K562 (cell line): Measurements from ENCODE around the gene PELI2.

Experiments
- NCOA6 ChIP-seq: fragments of 450-650 bp; IDR thresholded peaks from 2 replicates; pipeline ENCODE4 v1.6.1; 2017; ENCODE audit warnings: mild to moderate bottlenecking
- NR2C1 ChIP-seq, 2 experiments: fragments of 450-650 bp; IDR thresholded peaks; 2 replicates each; pipeline ENCODE4 v1.6.1; 2017; ENCODE audit warnings: mild to moderate bottlenecking in 2 of 2, antibody characterized with exemption in 1 of 2, inconsistent platforms in 1 of 2, missing compliant biosample characterization in 1 of 2, missing genetic modification characterization in 1 of 2

DNA sequence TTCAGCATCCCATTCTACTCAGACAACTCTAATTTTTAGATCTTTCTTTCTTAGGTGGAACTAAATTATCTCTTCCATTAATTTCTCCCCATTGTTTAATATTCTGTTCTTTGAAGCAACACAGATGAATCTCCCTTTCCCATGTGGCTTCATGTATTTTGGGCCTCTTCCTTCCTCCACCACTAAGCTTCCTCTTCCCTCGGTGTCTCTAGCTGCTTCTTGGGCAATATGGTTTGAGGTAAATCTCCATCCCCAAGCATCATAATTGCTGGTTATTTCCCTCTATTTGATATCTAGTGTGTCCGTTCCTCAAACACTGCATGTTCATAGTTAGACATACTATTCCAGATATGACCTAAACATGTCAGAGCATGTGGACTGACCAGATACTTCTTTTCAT, 119.2 kb downstream of the PELI2 start:
- no peak for TF ChIP-seq NCOA6
- TF ChIP-seq NR2C1 (IDR thresholded peaks at IDR 0.05): no peak
- TF ChIP-seq NR2C1 (tag; IDR thresholded peaks at IDR 0.05): no peak
